Measurements from ENCODE around the gene TMEM132C. TPM values are rescaled to one million over a fixed set of nuclear protein-coding genes. Genes with fewer than 3 reads are reported as not detected.

The TMEM132C gene
- total RNA-seq, 1 experiment from 2014 or later = not detected

- Mint-ChIP-seq H3K4me1 (ENCODE audit: low read depth, unreplicated experiment) (no peaks in the 10 kb centered on the region), H3K27ac (ENCODE audit: unreplicated experiment) (no peak overlapping the region)
- TF ChIP-seq CTCF (IDR thresholded peaks at IDR 0.05; ENCODE audit: unreplicated experiment) = no peak
These were observed 50.1 kb downstream of the TMEM132C start for GRCh38 chr12:128316973-128317526.

GRCh38 chr12:128318341-128318740 lies 51.4 kb downstream of the TMEM132C start:
- intact Hi-C loops (cut with micrococcal nuclease; ENCODE audit: unreplicated experiment) = no loop called here
- no peak overlapping the region for H3K27ac Mint-ChIP-seq (ENCODE audit: unreplicated experiment)
- no peak overlapping the region for H3K4me3 Mint-ChIP-seq (ENCODE audit: low read depth, unreplicated experiment)
- no peaks in the 10 kb centered on the region for H3K4me1 Mint-ChIP-seq (ENCODE audit: low read depth, unreplicated experiment)
- no peak for TF ChIP-seq CTCF (IDR thresholded peaks at IDR 0.05; ENCODE audit: unreplicated experiment)
- CTCF ChIA-PET = interaction anchor here (0.5 kb wide), 1 partner anchor 677 kb away, joined by 6 read pairs; no protein-coding TSS in a partner anchor
- no peak for DNase-seq
- H3K36me3 Mint-ChIP-seq (ENCODE audit: insufficient read depth, unreplicated experiment) = no peaks in the 10 kb centered on the region
- H3K27me3 Mint-ChIP-seq (ENCODE audit: unreplicated experiment) = no peaks in the 10 kb centered on the region
- H3K9me3 Mint-ChIP-seq (ENCODE audit: low read depth, unreplicated experiment) = peaks cover 22% of the 10 kb centered on the region
- BruUV-seq (replicated peaks) = no TSS peak

More at GRCh38 chr12:128316973-128317526, 50.1 kb downstream of the TMEM132C start:
- no peaks in the 10 kb centered on the region for H3K36me3 Mint-ChIP-seq (ENCODE audit: insufficient read depth, unreplicated experiment)
- CTCF ChIA-PET = no interaction called here
- peaks cover 26% of the 10 kb centered on the region for H3K9me3 Mint-ChIP-seq (ENCODE audit: low read depth, unreplicated experiment)
- BruUV-seq (replicated peaks) = no TSS peak
- no peak for DNase-seq
- intact Hi-C loops (cut with micrococcal nuclease; ENCODE audit: unreplicated experiment) = no loop called here
- no peak overlapping the region for H3K4me3 Mint-ChIP-seq (ENCODE audit: low read depth, unreplicated experiment)
- H3K27me3 Mint-ChIP-seq (ENCODE audit: unreplicated experiment) = no peaks in the 10 kb centered on the region

GRCh38 chr12:128318946-128319345 lies 52.0 kb downstream of the TMEM132C start:
- CTCF ChIA-PET = interaction anchor here (0.5 kb wide), 1 partner anchor 676 kb away, joined by 6 read pairs; no protein-coding TSS in a partner anchor
- intact Hi-C loops (cut with micrococcal nuclease; ENCODE audit: unreplicated experiment) = no loop called here
- H3K36me3 Mint-ChIP-seq (ENCODE audit: insufficient read depth, unreplicated experiment) = no peaks in the 10 kb centered on the region
- H3K9me3 Mint-ChIP-seq (ENCODE audit: low read depth, unreplicated experiment) = peaks cover 25% of the 10 kb centered on the region
- no peak overlapping the region for H3K4me3 Mint-ChIP-seq (ENCODE audit: low read depth, unreplicated experiment)
- H3K27me3 Mint-ChIP-seq (ENCODE audit: unreplicated experiment) = no peaks in the 10 kb centered on the region
- no peak overlapping the region for H3K27ac Mint-ChIP-seq (ENCODE audit: unreplicated experiment)
- TF ChIP-seq CTCF (IDR thresholded peaks at IDR 0.05; ENCODE audit: unreplicated experiment) = no peak
- no TSS peak for BruUV-seq (replicated peaks)
- no peak for DNase-seq
- no peaks in the 10 kb centered on the region for H3K4me1 Mint-ChIP-seq (ENCODE audit: low read depth, unreplicated experiment)

GRCh38 chr12:128322341-128322740 lies 55.4 kb downstream of the TMEM132C start:
- TF ChIP-seq CTCF (IDR thresholded peaks at IDR 0.05; ENCODE audit: unreplicated experiment) = no peak
- intact Hi-C loops (cut with micrococcal nuclease; ENCODE audit: unreplicated experiment) = no loop called here
- Mint-ChIP-seq H3K36me3 (ENCODE audit: insufficient read depth, unreplicated experiment) (no peaks in the 10 kb centered on the region), H3K4me3 (ENCODE audit: low read depth, unreplicated experiment) (no peak overlapping the region), H3K4me1 (ENCODE audit: low read depth, unreplicated experiment) (no peaks in the 10 kb centered on the region), H3K27ac (ENCODE audit: unreplicated experiment) (no peak overlapping the region), H3K9me3 (ENCODE audit: low read depth, unreplicated experiment) (peaks cover 13% of the 10 kb centered on the region), H3K27me3 (ENCODE audit: unreplicated experiment) (no peaks in the 10 kb centered on the region)
- DNase-seq = no peak
- CTCF ChIA-PET = no interaction called here
- BruUV-seq (replicated peaks) = no TSS peak
